Transverse colon (tissue), 3 donors: ENCODE data around the gene CFHR2.

ENCODE experiments used
- POLR2A ChIP-seq: fragments of 450-650 bp; IDR thresholded peaks from one replicate; pipeline ENCODE4 v1.6.1; 2016; ENCODE audit warnings: antibody characterized with exemption, mild to moderate bottlenecking, moderate library complexity
- TF ChIP-seq, protein P1 (sequence below), 5 experiments: fragments of 200-600 bp in 3 of 5; fragments of 450-650 bp in 2 of 5; sonication (generic) in 3 of 5; IDR thresholded peaks; 1 replicate in 2 of 5; 2 replicates in 3 of 5; pipeline ENCODE4 v1.5.1; 2016 to 2017; ENCODE audit warnings: antibody characterized with exemption in 5 of 5, inconsistent platforms in 3 of 5, mild to moderate bottlenecking in 2 of 5, moderate library complexity in 1 of 5

DNA sequence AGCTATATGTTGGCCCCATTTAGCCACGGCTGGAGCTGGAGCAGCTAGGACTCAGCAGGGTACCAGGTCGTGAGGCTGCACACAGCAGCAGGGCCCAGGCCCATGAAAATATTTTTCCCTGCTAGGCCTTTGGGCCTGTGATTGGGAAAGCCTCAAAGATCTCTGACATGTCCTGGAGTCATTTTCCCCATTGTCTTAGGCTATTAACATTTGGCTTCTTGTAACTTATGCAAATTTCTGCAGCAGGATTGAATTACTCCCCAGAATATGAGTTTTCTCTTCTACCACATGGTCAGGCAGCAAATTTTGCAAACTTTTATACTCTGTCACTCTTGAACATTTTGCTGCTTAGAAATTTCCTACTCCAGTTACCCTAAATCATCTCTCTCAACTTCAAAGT is 11.2 kb downstream of the CFHR2 start:
- TF ChIP-seq, protein P1, sequence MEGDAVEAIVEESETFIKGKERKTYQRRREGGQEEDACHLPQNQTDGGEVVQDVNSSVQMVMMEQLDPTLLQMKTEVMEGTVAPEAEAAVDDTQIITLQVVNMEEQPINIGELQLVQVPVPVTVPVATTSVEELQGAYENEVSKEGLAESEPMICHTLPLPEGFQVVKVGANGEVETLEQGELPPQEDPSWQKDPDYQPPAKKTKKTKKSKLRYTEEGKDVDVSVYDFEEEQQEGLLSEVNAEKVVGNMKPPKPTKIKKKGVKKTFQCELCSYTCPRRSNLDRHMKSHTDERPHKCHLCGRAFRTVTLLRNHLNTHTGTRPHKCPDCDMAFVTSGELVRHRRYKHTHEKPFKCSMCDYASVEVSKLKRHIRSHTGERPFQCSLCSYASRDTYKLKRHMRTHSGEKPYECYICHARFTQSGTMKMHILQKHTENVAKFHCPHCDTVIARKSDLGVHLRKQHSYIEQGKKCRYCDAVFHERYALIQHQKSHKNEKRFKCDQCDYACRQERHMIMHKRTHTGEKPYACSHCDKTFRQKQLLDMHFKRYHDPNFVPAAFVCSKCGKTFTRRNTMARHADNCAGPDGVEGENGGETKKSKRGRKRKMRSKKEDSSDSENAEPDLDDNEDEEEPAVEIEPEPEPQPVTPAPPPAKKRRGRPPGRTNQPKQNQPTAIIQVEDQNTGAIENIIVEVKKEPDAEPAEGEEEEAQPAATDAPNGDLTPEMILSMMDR (IDR thresholded peaks at IDR 0.05): no peak
- no peak for TF ChIP-seq POLR2A
